Measurements from ENCODE around the gene WBP4. TPM values are rescaled to one million over a fixed set of nuclear protein-coding genes. Genes with fewer than 3 reads are reported as not detected.

Gene WBP4
- polyA plus RNA-seq, 1 of the 3 experiments (the other 2 are of a cell fraction), result 6.4 TPM

- Histone ChIP-seq H3K36me3 (replicated peaks in 1 of 2; ENCODE audit: control insufficient read depth in 1 of 2, insufficient read depth in 2 of 2, low read length in 1 of 2) (peaks cover 3 to 5% of the 10 kb centered on the region in 2 experiments), H3K79me2 (ENCODE audit: insufficient read depth) (no peaks in the 10 kb centered on the region; the same call in 1 of the 2 replicates), H3K27ac (ENCODE audit: low read depth in 2 of 2, low read length in 1 of 2) (no peak overlapping the region), H4K20me1 (ENCODE audit: insufficient read depth) (no peaks in the 10 kb centered on the region), H3K9me2 (no peaks in the 10 kb centered on the region), H3K9me3 (no peaks in the 10 kb centered on the region), H3K4me3 (ENCODE audit: low read depth in 2 of 2, low read length in 1 of 2) (no peak overlapping the region), H3K9ac (no peak overlapping the region), H3F3A (replicated peaks; ENCODE audit: insufficient read depth) (no peaks in the 10 kb centered on the region), H3K27me3 (ENCODE audit: insufficient read depth) (no peaks in the 10 kb centered on the region), H2AFZ (ENCODE audit: low read depth) (no peak overlapping the region), H3K4me1 (ENCODE audit: control insufficient read depth in 1 of 2, insufficient read depth in 2 of 2, low read depth in 1 of 2, low read length in 1 of 2) (peaks cover 3 to 4% of the 10 kb centered on the region in 2 experiments; a peak in 2 of 4 replicates), H3K4me2 (no peak overlapping the region)
- ChIA-PET POLR2A (no interaction called here), CTCF (no interaction called here)
- TF ChIP-seq MEF2A (IDR thresholded peaks at IDR 0.05; ENCODE audit: borderline replicate concordance, low read depth), result no peak
- TF ChIP-seq EP300 (IDR thresholded peaks at IDR 0.05; ENCODE audit: borderline replicate concordance in 1 of 2, low read depth in 1 of 2, low read length in 1 of 2), result no peak
- DNase-seq, result no peak
- 88% methylated on average over 2 of the region's 2 CpGs for WGBS (ENCODE audit: low lambda C conversion rate)
These were observed 61.5 kb downstream of the WBP4 start for GRCh38 chr13:41122838-41123237.

GRCh38 chr13:41127701-41128100, 66.4 kb downstream of the WBP4 start:
- Histone ChIP-seq H3K27me3 (ENCODE audit: insufficient read depth) (no peaks in the 10 kb centered on the region), H3K9ac (no peak overlapping the region), H2AFZ (ENCODE audit: low read depth) (no peak overlapping the region), H3K27ac (ENCODE audit: low read depth in 2 of 2, low read length in 1 of 2) (no peak overlapping the region; a peak in 1 of 4 replicates), H3F3A (replicated peaks; ENCODE audit: insufficient read depth) (peaks cover 6% of the 10 kb centered on the region), H3K4me2 (no peak overlapping the region), H3K79me2 (ENCODE audit: insufficient read depth) (peaks cover 33% of the 10 kb centered on the region), H3K4me1 (ENCODE audit: control insufficient read depth in 1 of 2, insufficient read depth in 2 of 2, low read depth in 1 of 2, low read length in 1 of 2) (peaks cover 7 to 18% of the 10 kb centered on the region in 2 experiments; a peak in 3 of 4 replicates), H3K36me3 (replicated peaks in 1 of 2; ENCODE audit: control insufficient read depth in 1 of 2, insufficient read depth in 2 of 2, low read length in 1 of 2) (peaks cover 11 to 12% of the 10 kb centered on the region in 2 experiments), H3K9me2 (no peaks in the 10 kb centered on the region), H4K20me1 (ENCODE audit: insufficient read depth) (no peaks in the 10 kb centered on the region), H3K9me3 (no peaks in the 10 kb centered on the region), H3K4me3 (ENCODE audit: low read depth in 2 of 2, low read length in 1 of 2) (no peak overlapping the region)
- 87% methylated on average over 3 of the region's 3 CpGs for WGBS (ENCODE audit: low lambda C conversion rate)
- ChIA-PET POLR2A (no interaction called here), CTCF (no interaction called here)
- DNase-seq, result no peak
- TF ChIP-seq ELF1 (IDR thresholded peaks at IDR 0.05) (no peak), FOXJ3 (CRISPR knock-in tag; IDR thresholded peaks at IDR 0.05) (no peak), CTCF (IDR thresholded peaks at IDR 0.05) (no peak), RXRA (IDR thresholded peaks at IDR 0.05; ENCODE audit: borderline replicate concordance, low read depth) (no peak), GABPA (IDR thresholded peaks at IDR 0.05; ENCODE audit: low read depth) (no peak), EZH2phosphoT487 (IDR thresholded peaks at IDR 0.05; ENCODE audit: borderline replicate concordance, low read depth) (no peak), EP300 (IDR thresholded peaks at IDR 0.05; ENCODE audit: borderline replicate concordance in 1 of 2, low read depth in 1 of 2, low read length in 1 of 2) (no peak), TCF12 (IDR thresholded peaks at IDR 0.05) (no peak), TAF1 (IDR thresholded peaks at IDR 0.05; ENCODE audit: borderline replicate concordance, low read depth, low read length) (no peak), RFX5 (IDR thresholded peaks at IDR 0.05; ENCODE audit: low read length) (no peak), RCOR1 (IDR thresholded peaks at IDR 0.05; ENCODE audit: low read length) (no peak), YY1 (IDR thresholded peaks at IDR 0.05; ENCODE audit: low read depth) (no peak)
- TF ChIP-seq, protein P1, sequence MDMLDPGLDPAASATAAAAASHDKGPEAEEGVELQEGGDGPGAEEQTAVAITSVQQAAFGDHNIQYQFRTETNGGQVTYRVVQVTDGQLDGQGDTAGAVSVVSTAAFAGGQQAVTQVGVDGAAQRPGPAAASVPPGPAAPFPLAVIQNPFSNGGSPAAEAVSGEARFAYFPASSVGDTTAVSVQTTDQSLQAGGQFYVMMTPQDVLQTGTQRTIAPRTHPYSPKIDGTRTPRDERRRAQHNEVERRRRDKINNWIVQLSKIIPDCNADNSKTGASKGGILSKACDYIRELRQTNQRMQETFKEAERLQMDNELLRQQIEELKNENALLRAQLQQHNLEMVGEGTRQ (IDR thresholded peaks at IDR 0.05; ENCODE audit: borderline replicate concordance, low read depth, low read length), result no peak
- TF ChIP-seq, protein P2, sequence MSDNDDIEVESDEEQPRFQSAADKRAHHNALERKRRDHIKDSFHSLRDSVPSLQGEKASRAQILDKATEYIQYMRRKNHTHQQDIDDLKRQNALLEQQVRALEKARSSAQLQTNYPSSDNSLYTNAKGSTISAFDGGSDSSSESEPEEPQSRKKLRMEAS (IDR thresholded peaks at IDR 0.05; ENCODE audit: low read depth), result no peak
- TF ChIP-seq, protein P3, sequence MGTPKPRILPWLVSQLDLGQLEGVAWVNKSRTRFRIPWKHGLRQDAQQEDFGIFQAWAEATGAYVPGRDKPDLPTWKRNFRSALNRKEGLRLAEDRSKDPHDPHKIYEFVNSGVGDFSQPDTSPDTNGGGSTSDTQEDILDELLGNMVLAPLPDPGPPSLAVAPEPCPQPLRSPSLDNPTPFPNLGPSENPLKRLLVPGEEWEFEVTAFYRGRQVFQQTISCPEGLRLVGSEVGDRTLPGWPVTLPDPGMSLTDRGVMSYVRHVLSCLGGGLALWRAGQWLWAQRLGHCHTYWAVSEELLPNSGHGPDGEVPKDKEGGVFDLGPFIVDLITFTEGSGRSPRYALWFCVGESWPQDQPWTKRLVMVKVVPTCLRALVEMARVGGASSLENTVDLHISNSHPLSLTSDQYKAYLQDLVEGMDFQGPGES (IDR thresholded peaks at IDR 0.05; ENCODE audit: low read depth, low read length), result no peak
- TF ChIP-seq, protein P4, sequence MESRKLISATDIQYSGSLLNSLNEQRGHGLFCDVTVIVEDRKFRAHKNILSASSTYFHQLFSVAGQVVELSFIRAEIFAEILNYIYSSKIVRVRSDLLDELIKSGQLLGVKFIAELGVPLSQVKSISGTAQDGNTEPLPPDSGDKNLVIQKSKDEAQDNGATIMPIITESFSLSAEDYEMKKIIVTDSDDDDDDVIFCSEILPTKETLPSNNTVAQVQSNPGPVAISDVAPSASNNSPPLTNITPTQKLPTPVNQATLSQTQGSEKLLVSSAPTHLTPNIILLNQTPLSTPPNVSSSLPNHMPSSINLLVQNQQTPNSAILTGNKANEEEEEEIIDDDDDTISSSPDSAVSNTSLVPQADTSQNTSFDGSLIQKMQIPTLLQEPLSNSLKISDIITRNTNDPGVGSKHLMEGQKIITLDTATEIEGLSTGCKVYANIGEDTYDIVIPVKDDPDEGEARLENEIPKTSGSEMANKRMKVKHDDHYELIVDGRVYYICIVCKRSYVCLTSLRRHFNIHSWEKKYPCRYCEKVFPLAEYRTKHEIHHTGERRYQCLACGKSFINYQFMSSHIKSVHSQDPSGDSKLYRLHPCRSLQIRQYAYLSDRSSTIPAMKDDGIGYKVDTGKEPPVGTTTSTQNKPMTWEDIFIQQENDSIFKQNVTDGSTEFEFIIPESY (IDR thresholded peaks at IDR 0.05; ENCODE audit: borderline replicate concordance, low read depth), result no peak
- TF ChIP-seq, protein P5, sequence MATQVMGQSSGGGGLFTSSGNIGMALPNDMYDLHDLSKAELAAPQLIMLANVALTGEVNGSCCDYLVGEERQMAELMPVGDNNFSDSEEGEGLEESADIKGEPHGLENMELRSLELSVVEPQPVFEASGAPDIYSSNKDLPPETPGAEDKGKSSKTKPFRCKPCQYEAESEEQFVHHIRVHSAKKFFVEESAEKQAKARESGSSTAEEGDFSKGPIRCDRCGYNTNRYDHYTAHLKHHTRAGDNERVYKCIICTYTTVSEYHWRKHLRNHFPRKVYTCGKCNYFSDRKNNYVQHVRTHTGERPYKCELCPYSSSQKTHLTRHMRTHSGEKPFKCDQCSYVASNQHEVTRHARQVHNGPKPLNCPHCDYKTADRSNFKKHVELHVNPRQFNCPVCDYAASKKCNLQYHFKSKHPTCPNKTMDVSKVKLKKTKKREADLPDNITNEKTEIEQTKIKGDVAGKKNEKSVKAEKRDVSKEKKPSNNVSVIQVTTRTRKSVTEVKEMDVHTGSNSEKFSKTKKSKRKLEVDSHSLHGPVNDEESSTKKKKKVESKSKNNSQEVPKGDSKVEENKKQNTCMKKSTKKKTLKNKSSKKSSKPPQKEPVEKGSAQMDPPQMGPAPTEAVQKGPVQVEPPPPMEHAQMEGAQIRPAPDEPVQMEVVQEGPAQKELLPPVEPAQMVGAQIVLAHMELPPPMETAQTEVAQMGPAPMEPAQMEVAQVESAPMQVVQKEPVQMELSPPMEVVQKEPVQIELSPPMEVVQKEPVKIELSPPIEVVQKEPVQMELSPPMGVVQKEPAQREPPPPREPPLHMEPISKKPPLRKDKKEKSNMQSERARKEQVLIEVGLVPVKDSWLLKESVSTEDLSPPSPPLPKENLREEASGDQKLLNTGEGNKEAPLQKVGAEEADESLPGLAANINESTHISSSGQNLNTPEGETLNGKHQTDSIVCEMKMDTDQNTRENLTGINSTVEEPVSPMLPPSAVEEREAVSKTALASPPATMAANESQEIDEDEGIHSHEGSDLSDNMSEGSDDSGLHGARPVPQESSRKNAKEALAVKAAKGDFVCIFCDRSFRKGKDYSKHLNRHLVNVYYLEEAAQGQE (IDR thresholded peaks at IDR 0.05; ENCODE audit: low read depth, low read length), result no peak
